Neural cell (in vitro differentiated cells): Measurements from ENCODE around the gene PRIMA1.

Experiments used
- EP300 ChIP-seq: fragments of 450-650 bp; conservative IDR thresholded peaks from 2 replicates; pipeline ENCODE4 v1.6.1; 2014; ENCODE audit warnings: antibody characterized with exemption, mild to moderate bottlenecking, moderate library complexity; ENCODE audit not compliant: poor library complexity, severe bottlenecking
- EZH2 ChIP-seq: fragments of 200-600, 300-800 bp; shearing (Covaris generic), sonication (generic); IDR thresholded peaks from 2 replicates; pipeline ENCODE4 v1.6.1; 2014; ENCODE audit warnings: antibody characterized with exemption, low read length, borderline replicate concordance, mild to moderate bottlenecking; ENCODE audit not compliant: insufficient read depth, poor library complexity, severe bottlenecking
- POLR2AphosphoS5 ChIP-seq: IDR thresholded peaks from 2 replicates; pipeline ENCODE4 v1.6.1; 2012
- REST ChIP-seq: IDR thresholded peaks from 2 replicates; pipeline ENCODE4 v1.6.1; 2012; ENCODE audit warnings: borderline replicate concordance
- SMC3 ChIP-seq: fragments of 450-650 bp; conservative IDR thresholded peaks from 2 replicates; pipeline ENCODE4 v1.6.1; 2014; ENCODE audit warnings: antibody characterized with exemption, mild to moderate bottlenecking, moderate library complexity; ENCODE audit not compliant: poor library complexity
- TF ChIP-seq, protein P1 (sequence below): fragments of 450-650 bp; IDR thresholded peaks from 2 replicates; pipeline ENCODE4 v1.5.1; 2014; ENCODE audit warnings: antibody characterized with exemption, mild to moderate bottlenecking, moderate library complexity; ENCODE audit not compliant: poor library complexity, severe bottlenecking

DNA sequence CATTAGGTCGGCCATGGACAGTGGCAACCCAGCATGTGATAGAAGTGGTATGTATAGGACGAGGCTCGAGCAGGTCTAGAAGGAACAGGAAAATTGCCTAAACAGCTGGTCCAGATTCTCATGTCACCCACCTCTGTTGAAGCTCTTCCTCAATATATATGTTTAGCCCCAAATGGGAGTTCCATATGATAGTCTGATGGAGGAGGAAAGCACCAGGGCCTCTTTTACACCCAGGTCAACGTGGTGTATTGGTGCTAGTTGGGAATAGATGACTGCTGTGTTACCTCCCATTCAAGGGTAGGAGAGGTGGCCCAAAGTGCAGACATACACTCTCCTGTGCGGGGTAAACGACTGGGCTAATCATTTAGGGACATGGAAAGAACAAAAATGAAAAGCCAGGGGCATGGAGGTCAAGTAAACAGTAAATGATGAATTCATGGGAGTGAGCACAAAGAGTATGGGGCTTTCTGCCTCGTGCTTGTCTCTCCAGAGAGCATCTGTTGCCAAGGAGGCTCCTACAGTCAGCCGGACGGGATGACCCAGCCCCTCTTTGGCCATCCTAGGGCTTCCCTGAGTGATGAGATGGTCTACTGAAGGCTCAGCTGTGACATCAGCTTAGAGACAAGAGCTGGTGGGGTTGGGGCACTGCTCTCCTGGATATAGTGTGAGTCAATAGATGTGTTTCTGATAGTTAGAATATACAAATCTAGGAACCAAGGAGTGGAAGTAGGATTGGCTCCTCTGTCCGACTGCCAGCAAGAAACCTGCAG, 5.5 kb upstream of the PRIMA1 start:
- TF ChIP-seq EZH2 (no peak), REST (no peak), POLR2AphosphoS5 (no peak), EP300 (no peak), SMC3 (no peak)
- TF ChIP-seq, protein P1, sequence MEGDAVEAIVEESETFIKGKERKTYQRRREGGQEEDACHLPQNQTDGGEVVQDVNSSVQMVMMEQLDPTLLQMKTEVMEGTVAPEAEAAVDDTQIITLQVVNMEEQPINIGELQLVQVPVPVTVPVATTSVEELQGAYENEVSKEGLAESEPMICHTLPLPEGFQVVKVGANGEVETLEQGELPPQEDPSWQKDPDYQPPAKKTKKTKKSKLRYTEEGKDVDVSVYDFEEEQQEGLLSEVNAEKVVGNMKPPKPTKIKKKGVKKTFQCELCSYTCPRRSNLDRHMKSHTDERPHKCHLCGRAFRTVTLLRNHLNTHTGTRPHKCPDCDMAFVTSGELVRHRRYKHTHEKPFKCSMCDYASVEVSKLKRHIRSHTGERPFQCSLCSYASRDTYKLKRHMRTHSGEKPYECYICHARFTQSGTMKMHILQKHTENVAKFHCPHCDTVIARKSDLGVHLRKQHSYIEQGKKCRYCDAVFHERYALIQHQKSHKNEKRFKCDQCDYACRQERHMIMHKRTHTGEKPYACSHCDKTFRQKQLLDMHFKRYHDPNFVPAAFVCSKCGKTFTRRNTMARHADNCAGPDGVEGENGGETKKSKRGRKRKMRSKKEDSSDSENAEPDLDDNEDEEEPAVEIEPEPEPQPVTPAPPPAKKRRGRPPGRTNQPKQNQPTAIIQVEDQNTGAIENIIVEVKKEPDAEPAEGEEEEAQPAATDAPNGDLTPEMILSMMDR = no peak
